Right lobe of liver (tissue), 6 donors: Measurements from ENCODE around the gene MMP15. TPM values are rescaled to one million over a fixed set of nuclear protein-coding genes. Genes with fewer than 3 reads are reported as not detected.
A peak's percentile ranks its signal among the peaks of the same experiment; 100 is the strongest.

Experiments
- ATAC-seq, 4 donors: fragments of 200-7000 bp; cut with Tn5 transposase; one replicate each; pipeline ENCODE4 v1.9.1; 2020; ENCODE audit warnings: mild to moderate bottlenecking in 4 of 4, moderate library complexity in 4 of 4
- DNase-seq, 3 donors: peaks; one replicate each; pipeline ENCODE4 v3.0.0-alpha.2; 2020
- H3K27ac ChIP-seq, 3 donors: fragments of 200-600 bp; one replicate each; pipeline ENCODE4 v1.8.0; 2022
- H3K27me3 ChIP-seq, 2 donors: fragments of 200-600 bp; one replicate each; pipeline ENCODE4 v1.8.0; 2022
- H3K36me3 ChIP-seq, 4 donors: fragments of 200-600 bp; sonication (generic) in 1 of 4; one replicate each; pipeline versions ENCODE4 v1.5.1 to v1.8.0; 2017 to 2022; ENCODE audit warnings: control low read depth in 1 of 4
- H3K4me1 ChIP-seq, 4 donors: fragments of 200-600 bp; sonication (generic) in 1 of 4; one replicate each; pipeline versions ENCODE4 v1.5.1 to v1.8.0; 2017 to 2022; ENCODE audit warnings: control low read depth in 1 of 4
- H3K4me3 ChIP-seq, 3 donors: fragments of 200-600 bp; one replicate each; pipeline ENCODE4 v1.8.0; 2022
- H3K9me3 ChIP-seq, 4 donors: fragments of 200-600 bp; sonication (generic) in 1 of 4; one replicate each; pipeline versions ENCODE4 v1.5.1 to v1.8.0; 2017 to 2022; ENCODE audit warnings: control low read depth in 1 of 4
- POLR2A ChIP-seq: fragments of 450-650 bp; IDR thresholded peaks from one replicate; pipeline ENCODE4 v1.6.1; 2017; ENCODE audit warnings: antibody characterized with exemption, mild to moderate bottlenecking
- WGBS: methylation state at CpG from one replicate; pipeline ENCODE4 v1.1.6; 2018; ENCODE audit warnings: low coverage, low lambda C conversion rate; ENCODE audit not compliant: insufficient coverage; ENCODE audit errors: missing lambda C conversion rate; 5-methylcytosine and 5-hydroxymethylcytosine counted together
- intact Hi-C, 2 donors: fragments of 100-400 bp; cut with DNase I; formaldehyde crosslinking; loops; one replicate each; pipeline versions ENCODE4 v1.11.2 to v1.14.1; 2022
- total RNA-seq, 6 experiments: library from RNA; depleted of rRNA in 2 of 6; stranded (reverse); fragments of >200 nt in 2 of 6; fragmentation: NEBNext Ultra II Directional in 3 of 6; extraction: Animal tissue kit (Norgen Biotek cat#: 25700) in 3 of 6; gene quantifications; one replicate each; pipeline versions ENCODE4 v1.1.0 to v1.2.4, GENCODE V29; 2016 to 2023
- TF ChIP-seq, protein P1 (sequence below), 4 donors: fragments of 200-600 bp in 3 of 4; fragments of 450-650 bp in 1 of 4; IDR thresholded peaks; one replicate each; pipeline versions ENCODE4 v1.5.1 to v1.8.0; 2016 to 2022; ENCODE audit warnings: antibody characterized with exemption in 4 of 4, mild to moderate bottlenecking in 2 of 4
- donor health status: DM: no; HTN: yes; CAD: no.
- donor health status: DM: no; HTN: no; CAD: no.
- donor health status: DM: no; HTN: no; CAD: no.
- donor health status: DM: no; HTN: yes; CAD: no.
- donor health status: DM: no; HTN: yes; CAD: no.

MMP15 gene
- total RNA-seq, 6 experiments from 2014 or later: 22.3 to 76.0 (median 35.2) TPM

DNA sequence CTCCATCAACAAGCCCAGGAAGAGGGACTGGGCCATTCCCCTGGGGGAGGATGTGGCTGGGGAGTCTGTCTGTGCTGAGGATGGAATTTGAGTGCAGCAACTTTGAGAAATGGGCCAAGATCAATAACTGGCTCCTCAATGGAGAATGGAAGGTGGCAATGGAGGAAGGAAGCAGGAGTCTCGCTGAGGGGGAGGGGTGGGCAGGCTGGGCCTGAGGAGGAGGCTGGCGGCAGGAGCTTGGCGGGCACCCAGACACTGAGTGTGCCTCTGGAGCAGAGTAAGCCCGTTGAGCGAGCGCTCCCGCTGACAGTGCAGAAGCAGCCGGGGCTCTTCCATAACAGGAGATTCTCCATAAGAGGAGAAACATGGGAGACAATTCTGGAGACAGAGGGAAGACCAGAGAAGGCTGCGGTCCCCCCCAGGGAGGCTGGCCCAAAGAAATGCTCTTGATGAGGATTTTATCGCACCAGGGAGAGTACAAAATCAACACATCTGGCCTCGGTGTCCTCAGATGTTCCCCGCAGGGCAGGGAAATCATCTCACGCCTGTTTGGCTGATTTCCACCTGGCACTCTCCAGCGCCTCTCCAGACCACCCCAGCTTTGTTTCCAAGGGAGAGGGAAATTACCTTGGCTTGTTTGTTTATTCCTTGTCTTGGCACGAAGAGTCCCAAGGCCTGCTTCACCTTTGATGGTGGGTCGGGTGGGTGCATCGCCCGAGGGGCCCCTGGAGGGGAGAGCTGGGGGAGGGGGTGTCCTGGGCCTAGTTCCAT is 2.8 kb upstream of the MMP15 start:
- TF ChIP-seq, protein P1, sequence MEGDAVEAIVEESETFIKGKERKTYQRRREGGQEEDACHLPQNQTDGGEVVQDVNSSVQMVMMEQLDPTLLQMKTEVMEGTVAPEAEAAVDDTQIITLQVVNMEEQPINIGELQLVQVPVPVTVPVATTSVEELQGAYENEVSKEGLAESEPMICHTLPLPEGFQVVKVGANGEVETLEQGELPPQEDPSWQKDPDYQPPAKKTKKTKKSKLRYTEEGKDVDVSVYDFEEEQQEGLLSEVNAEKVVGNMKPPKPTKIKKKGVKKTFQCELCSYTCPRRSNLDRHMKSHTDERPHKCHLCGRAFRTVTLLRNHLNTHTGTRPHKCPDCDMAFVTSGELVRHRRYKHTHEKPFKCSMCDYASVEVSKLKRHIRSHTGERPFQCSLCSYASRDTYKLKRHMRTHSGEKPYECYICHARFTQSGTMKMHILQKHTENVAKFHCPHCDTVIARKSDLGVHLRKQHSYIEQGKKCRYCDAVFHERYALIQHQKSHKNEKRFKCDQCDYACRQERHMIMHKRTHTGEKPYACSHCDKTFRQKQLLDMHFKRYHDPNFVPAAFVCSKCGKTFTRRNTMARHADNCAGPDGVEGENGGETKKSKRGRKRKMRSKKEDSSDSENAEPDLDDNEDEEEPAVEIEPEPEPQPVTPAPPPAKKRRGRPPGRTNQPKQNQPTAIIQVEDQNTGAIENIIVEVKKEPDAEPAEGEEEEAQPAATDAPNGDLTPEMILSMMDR (IDR thresholded peaks at IDR 0.05): no peak
- no peak for TF ChIP-seq POLR2A
- Histone ChIP-seq H3K27me3 (no peaks in the 10 kb centered on the region), H3K36me3 (peaks cover 0 to 10% (median under 1%) of the 10 kb centered on the region in 4 donors), H3K4me1 (peaks cover 0 to 27% (median 11%) of the 10 kb centered on the region in 4 donors), H3K9me3 (no peaks in the 10 kb centered on the region), H3K27ac (no peak overlapping the region), H3K4me3 (no peak overlapping the region)
- 31% methylated on average over 7 of the region's 18 CpGs for WGBS
- DNase-seq (peak; percentile 66 to 70 (median 69)), ATAC-seq (no peak)
- intact Hi-C loops: loop anchor here (5.0 kb wide), 2 partner anchors 95 to 100 kb away; no protein-coding TSS in a partner anchor

DNA sequence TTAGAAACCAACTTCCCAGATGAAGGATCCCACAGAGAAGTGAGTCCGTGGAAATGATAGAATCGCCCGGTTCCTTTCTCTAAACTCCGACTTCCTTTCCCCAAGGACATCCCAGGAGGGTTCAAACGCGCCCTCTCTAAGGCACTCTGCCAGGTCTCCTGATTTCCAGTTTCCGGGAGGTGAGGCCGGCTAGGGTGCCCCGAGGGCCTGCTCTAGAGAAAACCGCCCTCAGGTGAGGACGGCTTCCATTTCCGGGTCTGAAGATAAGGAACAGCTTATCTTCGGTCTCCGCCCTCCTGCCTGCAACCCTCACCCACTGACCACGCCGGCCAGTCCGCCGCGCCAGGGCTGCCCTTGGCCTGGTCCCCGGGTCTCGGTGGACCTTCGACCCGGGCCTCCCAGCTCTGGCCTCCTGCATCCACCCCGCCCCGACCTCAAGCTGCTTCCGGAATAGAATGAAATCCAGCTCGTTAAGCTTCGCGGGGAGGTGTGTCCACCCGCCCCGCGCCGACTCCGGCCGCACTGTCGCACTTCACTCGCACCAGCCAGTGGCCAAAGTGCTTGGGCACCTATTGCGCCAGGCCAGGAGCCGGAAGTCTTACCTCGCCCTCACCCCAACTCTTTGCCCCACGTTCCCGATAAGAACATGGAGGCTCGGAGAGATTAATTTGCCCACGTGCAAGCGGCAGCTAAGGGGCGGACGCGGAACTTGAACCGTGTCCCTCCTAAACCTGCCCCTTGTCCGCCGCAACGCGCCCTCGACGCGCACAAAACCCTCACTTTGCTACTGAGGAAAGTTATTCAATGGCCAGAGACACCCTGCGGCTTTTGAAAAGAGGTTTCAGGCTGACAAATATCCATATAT is 836 bp upstream of the MMP15 start:
- WGBS: 9% methylated on average over 13 of the region's 57 CpGs
- Histone ChIP-seq H3K36me3 (no peaks in the 10 kb centered on the region), H3K4me3 (peak overlapping the region; percentile 82 to 93 (median 91)), H3K27ac (peak overlapping the region; percentile 55 to 81 (median 68)), H3K9me3 (no peaks in the 10 kb centered on the region), H3K27me3 (no peaks in the 10 kb centered on the region), H3K4me1 (peaks cover 0 to 47% (median 20%) of the 10 kb centered on the region in 4 donors)
- peak; percentile 38 for TF ChIP-seq POLR2A
- TF ChIP-seq, protein P1 (IDR thresholded peaks at IDR 0.05): no peak
- intact Hi-C loops: loop anchor here (5.0 kb wide), 2 partner anchors 93 to 98 kb away; no protein-coding TSS in a partner anchor
- DNase-seq (peak; percentile 91 to 95 (median 95)), ATAC-seq (peak; percentile 61 to 75 (median 70))

DNA sequence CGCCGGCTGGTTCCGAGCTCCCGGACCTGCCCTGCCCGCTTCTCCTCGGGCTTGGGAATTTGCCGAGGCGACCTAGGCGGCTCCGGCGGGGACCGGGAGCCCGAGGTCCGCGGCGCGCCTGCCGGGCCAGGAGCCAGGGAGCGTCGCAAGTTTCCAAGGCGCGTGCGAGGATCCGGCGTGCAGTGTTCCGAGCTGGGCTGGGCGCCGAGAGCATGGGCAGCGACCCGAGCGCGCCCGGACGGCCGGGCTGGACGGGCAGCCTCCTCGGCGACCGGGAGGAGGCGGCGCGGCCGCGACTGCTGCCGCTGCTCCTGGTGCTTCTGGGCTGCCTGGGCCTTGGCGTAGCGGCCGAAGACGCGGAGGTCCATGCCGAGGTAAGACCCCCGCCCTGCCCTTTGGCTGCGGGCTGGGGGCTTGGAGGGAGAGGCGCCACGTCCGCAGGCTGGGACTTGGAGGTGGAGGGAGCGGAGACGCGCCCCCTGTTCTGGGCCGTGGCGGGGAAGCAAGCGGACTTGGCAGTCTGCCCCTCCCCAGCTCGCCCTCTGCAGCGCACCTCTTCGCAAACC is 668 bp downstream of the MMP15 start:
- TF ChIP-seq, protein P1 (IDR thresholded peaks at IDR 0.05): no peak
- TF ChIP-seq POLR2A: no peak
- DNase-seq (peak; percentile 63 to 81 (median 79)), ATAC-seq (peak in 3 of 4 donors; percentile 0 to 48 (median 2))
- Histone ChIP-seq H3K4me3 (peak overlapping the region; percentile 82 to 93 (median 91)), H3K27ac (peak overlapping the region; percentile 55 to 81 (median 62)), H3K9me3 (no peaks in the 10 kb centered on the region), H3K36me3 (no peaks in the 10 kb centered on the region), H3K27me3 (no peaks in the 10 kb centered on the region), H3K4me1 (peaks cover 0 to 62% (median 29%) of the 10 kb centered on the region in 4 donors)
- intact Hi-C loops: no loop called here
- 0% methylated on average over 3 of the region's 65 CpGs for WGBS

DNA sequence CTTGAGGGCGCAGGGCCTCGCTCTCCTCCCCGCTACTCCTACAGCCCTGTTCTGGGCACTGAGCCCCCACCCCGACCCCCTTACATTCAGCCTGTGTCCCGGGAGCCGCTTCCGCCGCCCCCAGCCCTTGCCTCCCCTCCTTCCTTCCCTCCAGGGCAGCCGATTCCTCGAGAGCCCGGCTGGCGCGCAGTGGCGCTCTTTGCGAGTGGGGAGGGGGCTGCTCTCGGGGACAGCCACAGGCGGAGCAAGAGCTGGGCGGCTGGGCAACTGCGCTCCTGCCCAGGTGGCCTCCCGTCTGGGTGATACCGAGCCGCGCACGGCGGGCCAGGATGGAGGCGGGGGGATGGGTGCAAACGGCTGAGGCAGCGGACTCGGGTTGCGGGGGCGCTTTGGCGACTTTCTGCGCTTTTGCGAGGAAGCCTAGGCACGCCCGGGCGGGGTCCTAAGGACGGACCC is 1.2 kb downstream of the MMP15 start:
- peak; percentile 41 to 66 (median 65) for DNase-seq
- intact Hi-C loops: no loop called here

More for the DNA sequence above, 1.2 kb downstream of the MMP15 start:
- TF ChIP-seq POLR2A: no peak
- TF ChIP-seq, protein P1 (IDR thresholded peaks at IDR 0.05): no peak
- 0% methylated on average over 3 of the region's 38 CpGs for WGBS
- Histone ChIP-seq H3K27me3 (no peaks in the 10 kb centered on the region), H3K27ac (peak overlapping the region; percentile 55 to 81 (median 62)), H3K4me1 (peaks cover 0 to 67% (median 32%) of the 10 kb centered on the region in 4 donors), H3K9me3 (no peaks in the 10 kb centered on the region), H3K36me3 (no peaks in the 10 kb centered on the region), H3K4me3 (peak overlapping the region; percentile 82 to 93 (median 91))
- peak in 1 of 4 donors; percentile 1 for ATAC-seq
